Neural cell (in vitro differentiated cells): ENCODE data around the gene PATL2. TPM values are rescaled to one million over a fixed set of nuclear protein-coding genes. Genes with fewer than 3 reads are reported as not detected.
"Not testable (repeated sequence)": the region's sequence is repeated elsewhere in the genome, so short reads cannot be mapped to it uniquely, and the experiment has no call there.

Source experiments
- H2AFZ ChIP-seq: fragments of 200-600, 300-800 bp; sonication (generic), shearing (Covaris generic); 2 replicates; pipeline ENCODE4 v1.6.0; 2014; ENCODE audit warnings: low read depth, mild to moderate bottlenecking, antibody characterized with exemption, low read length, moderate library complexity
- H3F3A ChIP-seq: fragments of 200-600 bp; shearing (Covaris generic); 2 replicates; pipeline ENCODE4 v1.6.1; 2016; ENCODE audit warnings: mild to moderate bottlenecking, moderate library complexity, mixed read lengths, antibody characterized with exemption, low read length; ENCODE audit not compliant: insufficient read depth, poor library complexity, severe bottlenecking
- H3K27ac ChIP-seq: fragments of 200-600, 300-800 bp; sonication (generic), shearing (Covaris generic); 2 replicates; pipeline ENCODE4 v1.5.1; 2014; ENCODE audit warnings: mild to moderate bottlenecking, low read length, moderate library complexity
- H3K27me3 ChIP-seq: fragments of 300-800, 200-600 bp; sonication (generic), shearing (Covaris generic); 2 replicates; pipeline ENCODE4 v1.6.0; 2014; ENCODE audit warnings: mild to moderate bottlenecking, low read depth, low read length, moderate library complexity; ENCODE audit not compliant: insufficient read depth
- H3K36me3 ChIP-seq: fragments of 300-800, 200-600 bp; sonication (generic), shearing (Covaris generic); 2 replicates; pipeline ENCODE4 v1.5.1; 2014; ENCODE audit warnings: mild to moderate bottlenecking, antibody characterized with exemption, low read length, moderate library complexity; ENCODE audit not compliant: insufficient read depth
- H3K4me2 ChIP-seq: fragments of 300-800, 200-600 bp; sonication (generic), shearing (Covaris generic); 2 replicates; pipeline ENCODE4 v1.6.0; 2014; ENCODE audit warnings: mild to moderate bottlenecking, low read length
- H3K4me3 ChIP-seq: fragments of 300-800, 200-600 bp; sonication (generic), shearing (Covaris generic); 2 replicates; pipeline ENCODE4 v1.5.1; 2014; ENCODE audit warnings: mild to moderate bottlenecking, low read length, moderate library complexity
- H3K79me2 ChIP-seq: fragments of 200-600 bp; shearing (Covaris generic); replicated peaks from 2 replicates; pipeline ENCODE4 v1.6.0; 2014; ENCODE audit warnings: mild to moderate bottlenecking, low read length, moderate library complexity; ENCODE audit not compliant: insufficient read depth
- H3K9ac ChIP-seq: fragments of 300-800, 200-600 bp; sonication (generic), shearing (Covaris generic); 2 replicates; pipeline ENCODE4 v1.6.1; 2016; ENCODE audit warnings: mild to moderate bottlenecking, low read length, mixed read lengths
- H3K9me2 ChIP-seq: fragments of 200-600 bp; shearing (Covaris generic); 2 replicates; pipeline ENCODE4 v1.6.1; 2016; ENCODE audit warnings: mild to moderate bottlenecking, low read length, mixed read lengths; ENCODE audit not compliant: insufficient read depth
- H3K9me3 ChIP-seq: fragments of 200-600, 300-800 bp; sonication (generic), shearing (Covaris generic); 2 replicates; pipeline ENCODE4 v1.6.1; 2016; ENCODE audit warnings: mild to moderate bottlenecking, mixed run types, low read length, moderate library complexity, mixed read lengths
- H4K20me1 ChIP-seq: fragments of 200-600 bp; shearing (Covaris generic); 2 replicates; pipeline ENCODE4 v1.6.1; 2016; ENCODE audit warnings: mild to moderate bottlenecking, mixed run types; ENCODE audit not compliant: insufficient read depth
- EP300 ChIP-seq: fragments of 450-650 bp; conservative IDR thresholded peaks from 2 replicates; pipeline ENCODE4 v1.6.1; 2014; ENCODE audit warnings: antibody characterized with exemption, mild to moderate bottlenecking, moderate library complexity; ENCODE audit not compliant: poor library complexity, severe bottlenecking
- EZH2 ChIP-seq: fragments of 200-600, 300-800 bp; shearing (Covaris generic), sonication (generic); IDR thresholded peaks from 2 replicates; pipeline ENCODE4 v1.6.1; 2014; ENCODE audit warnings: antibody characterized with exemption, low read length, borderline replicate concordance, mild to moderate bottlenecking; ENCODE audit not compliant: insufficient read depth, poor library complexity, severe bottlenecking
- MXI1 ChIP-seq: fragments of 450-650 bp; conservative IDR thresholded peaks from 2 replicates; pipeline ENCODE4 v1.6.1; 2014; ENCODE audit warnings: antibody characterized with exemption, mild to moderate bottlenecking; ENCODE audit not compliant: poor library complexity, severe bottlenecking
- POLR2AphosphoS5 ChIP-seq: IDR thresholded peaks from 2 replicates; pipeline ENCODE4 v1.6.1; 2012
- RAD21 ChIP-seq: fragments of 450-650 bp; conservative IDR thresholded peaks from 2 replicates; pipeline ENCODE4 v1.6.1; 2014; ENCODE audit warnings: antibody characterized with exemption, mild to moderate bottlenecking, moderate library complexity
- REST ChIP-seq: IDR thresholded peaks from 2 replicates; pipeline ENCODE4 v1.6.1; 2012; ENCODE audit warnings: borderline replicate concordance
- SMC3 ChIP-seq: fragments of 450-650 bp; conservative IDR thresholded peaks from 2 replicates; pipeline ENCODE4 v1.6.1; 2014; ENCODE audit warnings: antibody characterized with exemption, mild to moderate bottlenecking, moderate library complexity; ENCODE audit not compliant: poor library complexity
- TAF1 ChIP-seq: IDR thresholded peaks from 2 replicates; pipeline ENCODE4 v1.6.1; 2012; ENCODE audit warnings: low read depth
- polyA plus RNA-seq: library from polyadenylated mRNA; depleted of rRNA; stranded (reverse); fragments of >200 nt; gene quantifications from 2 replicates; pipeline ENCODE4 v1.2.3, GENCODE V29; 2014

Gene PATL2
- polyA plus RNA-seq, 1 donor from 2014 or later, result not detected

- Histone ChIP-seq H3K27ac (no peak overlapping the region), H3K9ac (no peak overlapping the region), H3F3A (no peaks in the 10 kb centered on the region), H3K9me3 (peaks cover 5% of the 10 kb centered on the region), H2AFZ (no peak overlapping the region), H3K4me3 (no peak overlapping the region), H4K20me1 (no peaks in the 10 kb centered on the region), H3K4me2 (no peak overlapping the region), H3K79me2 (no peaks in the 10 kb centered on the region), H3K27me3 (no peaks in the 10 kb centered on the region), H3K36me3 (no peaks in the 10 kb centered on the region), H3K9me2 (no peaks in the 10 kb centered on the region)
- TF ChIP-seq SMC3, result no peak
- TF ChIP-seq REST, result no peak
- no peak for TF ChIP-seq EZH2
Observed at GRCh38 chr15:44636976-44637375, 74.1 kb downstream of the PATL2 start.

- Histone ChIP-seq H2AFZ (no peak overlapping the region), H3K4me3 (no peak overlapping the region), H3K9me3 (peaks cover 5% of the 10 kb centered on the region), H4K20me1 (no peaks in the 10 kb centered on the region), H3K4me2 (no peak overlapping the region), H3K27ac (no peak overlapping the region), H3K79me2 (no peaks in the 10 kb centered on the region), H3K27me3 (no peaks in the 10 kb centered on the region), H3F3A (no peaks in the 10 kb centered on the region), H3K36me3 (no peaks in the 10 kb centered on the region), H3K9ac (no peak overlapping the region), H3K9me2 (no peaks in the 10 kb centered on the region)
- TF ChIP-seq EZH2, result no peak
- no peak for TF ChIP-seq POLR2AphosphoS5
- TF ChIP-seq SMC3, result no peak
- no peak for TF ChIP-seq RAD21
- no peak for TF ChIP-seq TAF1
- no peak for TF ChIP-seq EP300
- TF ChIP-seq MXI1, result no peak
- TF ChIP-seq REST, result no peak
Observed at GRCh38 chr15:44633603-44634002, 77.5 kb downstream of the PATL2 start.

- not testable (repeated sequence) for H3K9me2 ChIP-seq, H3K79me2 ChIP-seq, H3K36me3 ChIP-seq, H3K9me3 ChIP-seq, H3K4me2 ChIP-seq, H3K4me3 ChIP-seq, H4K20me1 ChIP-seq, H3F3A ChIP-seq, H3K27ac ChIP-seq, H3K27me3 ChIP-seq, H2AFZ ChIP-seq, H3K9ac ChIP-seq
Observed at GRCh38 chr15:44625286-44625685, 85.8 kb downstream of the PATL2 start.
